NCI-H345 treated with DMSO at 0.1 percent for 48 hours (cell line): Measurements from ENCODE around the gene NFIC.

ENCODE experiments used
- DNase-seq: peaks from one replicate; lab custom pipeline; 2025; ENCODE audit not compliant: unreplicated experiment; lab: John Stamatoyannopoulos, UW

NFIC gene

GRCh38 chr19:3358689-3359014 is 7.7 kb upstream of the NFIC start:
- DNase-seq, result no peak

GRCh38 chr19:3359015-3359918 is 7.1 kb upstream of the NFIC start:
- DNase-seq, result no peak

- no peak for DNase-seq
Measured at GRCh38 chr19:3359919-3360420, 6.4 kb upstream of the NFIC start.

- DNase-seq, result no peak
Measured at GRCh38 chr19:3360421-3361383, 5.7 kb upstream of the NFIC start.

- no peak for DNase-seq
Measured at GRCh38 chr19:3361384-3362216, 4.8 kb upstream of the NFIC start.

- DNase-seq, result no peak
Measured at GRCh38 chr19:3362217-3362906, 4.0 kb upstream of the NFIC start.

GRCh38 chr19:3363841-3364500 is 2.4 kb upstream of the NFIC start:
- DNase-seq, result no peak

- DNase-seq, result no peak
Measured at GRCh38 chr19:3364501-3364858, 1.9 kb upstream of the NFIC start.

GRCh38 chr19:3365093-3365835 is 1.1 kb upstream of the NFIC start:
- DNase-seq, result no peak

- no peak for DNase-seq
Measured at GRCh38 chr19:3366753-3367627, 607 bp downstream of the NFIC start.

GRCh38 chr19:3367628-3368440 is 1.5 kb downstream of the NFIC start:
- DNase-seq, result no peak

- no peak for DNase-seq
Measured at GRCh38 chr19:3368441-3368795, 2.0 kb downstream of the NFIC start.

GRCh38 chr19:3368848-3369336 is 2.5 kb downstream of the NFIC start:
- DNase-seq, result no peak

- no peak for DNase-seq
Measured at GRCh38 chr19:3369337-3370213, 3.2 kb downstream of the NFIC start.

GRCh38 chr19:3370214-3370720 is 3.9 kb downstream of the NFIC start:
- no peak for DNase-seq
